ENCODE data around the gene ZBTB24. TPM values are rescaled to one million over a fixed set of nuclear protein-coding genes. Genes with fewer than 3 reads are reported as not detected.

Gene ZBTB24
- total and polyA plus RNA-seq, 2 of the 13 experiments (the other 11 are each of a cell fraction or from before 2014, with no cell fraction given), result 1.5 to 6.2 TPM

DNA sequence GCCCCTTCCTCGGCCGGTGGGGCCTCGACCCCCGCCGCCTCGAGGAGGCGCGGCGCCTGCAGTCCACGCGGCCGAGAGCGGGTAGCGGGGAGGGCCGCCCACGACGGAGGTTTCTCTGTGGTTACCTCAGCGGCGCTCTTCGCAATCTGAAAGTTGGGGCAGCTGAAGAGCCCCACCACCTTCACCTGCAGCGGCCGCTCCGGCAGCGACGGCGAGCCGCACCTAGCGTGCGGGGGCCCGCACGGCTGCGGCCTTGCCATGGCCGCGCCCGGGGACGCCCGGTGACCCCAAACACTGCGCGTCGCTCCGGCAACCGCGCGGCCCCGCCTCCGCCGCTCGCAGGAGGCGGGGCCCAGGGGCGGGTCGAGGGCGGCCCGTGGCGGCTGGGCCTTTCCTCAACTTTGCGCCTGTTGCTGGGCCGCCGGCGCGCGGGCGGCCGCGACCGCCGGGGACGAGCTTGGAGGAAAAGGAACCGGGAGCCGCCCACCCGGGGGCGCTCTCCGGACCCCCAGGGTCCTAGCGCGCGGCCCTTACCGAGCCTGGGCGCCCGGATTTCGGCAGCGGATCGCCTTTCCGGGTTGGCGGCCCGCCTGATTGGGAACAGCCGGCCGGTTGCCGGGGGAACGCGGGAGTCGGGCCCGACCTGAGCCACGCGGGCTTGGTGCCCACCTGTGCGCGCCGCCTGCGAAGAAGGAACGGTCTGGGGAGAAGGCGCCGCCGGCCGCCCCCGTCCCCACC, 42.5 kb downstream of the ZBTB24 start, which contains the start of the genes PPIL6 and SMPD2 (continued):
- TF ChIP-seq USF2 (IDR thresholded peaks at IDR 0.05; ENCODE audit: low read depth, low read length) (no peak), USF2 (CRISPR knock-in tag; IDR thresholded peaks at IDR 0.05; ENCODE audit: borderline replicate concordance) (no peak), ZNF792 (CRISPR knock-in tag; IDR thresholded peaks at IDR 0.05) (peak; percentile 36; the same call in 1 of the 2 replicates), HNRNPK (IDR thresholded peaks at IDR 0.05; ENCODE audit: low read depth, low read length, poor library complexity, severe bottlenecking) (peak; percentile 75), MYC (CRISPR knock-in tag; IDR thresholded peaks at IDR 0.05; ENCODE audit: borderline replicate concordance) (peak; percentile 42; the same call in 1 of the 2 replicates), FOXO1 (CRISPR knock-in tag; IDR thresholded peaks at IDR 0.05) (peak; percentile 8; the same call in 1 of the 2 replicates), ZBTB46 (CRISPR knock-in tag; IDR thresholded peaks at IDR 0.05; ENCODE audit: borderline replicate concordance) (no peak), E2F5 (CRISPR knock-in tag; conservative IDR thresholded peaks at IDR 0.05) (no peak; the same call in 1 of the 2 replicates), ONECUT2 (CRISPR knock-in tag; IDR thresholded peaks at IDR 0.05) (no peak), SP5 (CRISPR knock-in tag; IDR thresholded peaks at IDR 0.05; ENCODE audit: borderline replicate concordance, low read depth) (peak; percentile 39; the same call in 1 of the 2 replicates), ZC3H13 (CRISPR knock-in tag; IDR thresholded peaks at IDR 0.05) (peak; percentile 33; the same call in 1 of the 2 replicates), PAWR (CRISPR knock-in tag; IDR thresholded peaks at IDR 0.05; ENCODE audit: borderline replicate concordance) (no peak), FIP1L1 (IDR thresholded peaks at IDR 0.05; ENCODE audit: borderline replicate concordance, insufficient read depth, low read depth, low read length) (no peak), ZNF232 (CRISPR knock-in tag; IDR thresholded peaks at IDR 0.05; ENCODE audit: borderline replicate concordance) (peak; percentile 64; the same call in 1 of the 2 replicates)
- TF ChIP-seq, protein P1, sequence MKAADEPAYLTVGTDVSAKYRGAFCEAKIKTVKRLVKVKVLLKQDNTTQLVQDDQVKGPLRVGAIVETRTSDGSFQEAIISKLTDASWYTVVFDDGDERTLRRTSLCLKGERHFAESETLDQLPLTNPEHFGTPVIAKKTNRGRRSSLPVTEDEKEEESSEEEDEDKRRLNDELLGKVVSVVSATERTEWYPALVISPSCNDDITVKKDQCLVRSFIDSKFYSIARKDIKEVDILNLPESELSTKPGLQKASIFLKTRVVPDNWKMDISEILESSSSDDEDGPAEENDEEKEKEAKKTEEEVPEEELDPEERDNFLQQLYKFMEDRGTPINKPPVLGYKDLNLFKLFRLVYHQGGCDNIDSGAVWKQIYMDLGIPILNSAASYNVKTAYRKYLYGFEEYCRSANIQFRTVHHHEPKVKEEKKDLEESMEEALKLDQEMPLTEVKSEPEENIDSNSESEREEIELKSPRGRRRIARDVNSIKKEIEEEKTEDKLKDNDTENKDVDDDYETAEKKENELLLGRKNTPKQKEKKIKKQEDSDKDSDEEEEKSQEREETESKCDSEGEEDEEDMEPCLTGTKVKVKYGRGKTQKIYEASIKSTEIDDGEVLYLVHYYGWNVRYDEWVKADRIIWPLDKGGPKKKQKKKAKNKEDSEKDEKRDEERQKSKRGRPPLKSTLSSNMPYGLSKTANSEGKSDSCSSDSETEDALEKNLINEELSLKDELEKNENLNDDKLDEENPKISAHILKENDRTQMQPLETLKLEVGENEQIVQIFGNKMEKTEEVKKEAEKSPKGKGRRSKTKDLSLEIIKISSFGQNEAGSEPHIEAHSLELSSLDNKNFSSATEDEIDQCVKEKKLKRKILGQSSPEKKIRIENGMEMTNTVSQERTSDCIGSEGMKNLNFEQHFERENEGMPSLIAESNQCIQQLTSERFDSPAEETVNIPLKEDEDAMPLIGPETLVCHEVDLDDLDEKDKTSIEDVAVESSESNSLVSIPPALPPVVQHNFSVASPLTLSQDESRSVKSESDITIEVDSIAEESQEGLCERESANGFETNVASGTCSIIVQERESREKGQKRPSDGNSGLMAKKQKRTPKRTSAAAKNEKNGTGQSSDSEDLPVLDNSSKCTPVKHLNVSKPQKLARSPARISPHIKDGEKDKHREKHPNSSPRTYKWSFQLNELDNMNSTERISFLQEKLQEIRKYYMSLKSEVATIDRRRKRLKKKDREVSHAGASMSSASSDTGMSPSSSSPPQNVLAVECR (CRISPR knock-in tag; IDR thresholded peaks at IDR 0.05; ENCODE audit: borderline replicate concordance), result peak; percentile 80
- TF ChIP-seq, protein P2, sequence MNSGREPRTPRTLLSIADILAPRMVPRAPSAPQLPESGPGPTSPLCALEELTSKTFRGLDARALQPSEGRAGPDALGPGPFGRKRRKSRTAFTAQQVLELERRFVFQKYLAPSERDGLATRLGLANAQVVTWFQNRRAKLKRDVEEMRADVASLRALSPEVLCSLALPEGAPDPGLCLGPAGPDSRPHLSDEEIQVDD (CRISPR knock-in tag; IDR thresholded peaks at IDR 0.05; ENCODE audit: borderline replicate concordance), result peak; percentile 84; the same call in 1 of the 2 replicates
- TF ChIP-seq, protein P3, sequence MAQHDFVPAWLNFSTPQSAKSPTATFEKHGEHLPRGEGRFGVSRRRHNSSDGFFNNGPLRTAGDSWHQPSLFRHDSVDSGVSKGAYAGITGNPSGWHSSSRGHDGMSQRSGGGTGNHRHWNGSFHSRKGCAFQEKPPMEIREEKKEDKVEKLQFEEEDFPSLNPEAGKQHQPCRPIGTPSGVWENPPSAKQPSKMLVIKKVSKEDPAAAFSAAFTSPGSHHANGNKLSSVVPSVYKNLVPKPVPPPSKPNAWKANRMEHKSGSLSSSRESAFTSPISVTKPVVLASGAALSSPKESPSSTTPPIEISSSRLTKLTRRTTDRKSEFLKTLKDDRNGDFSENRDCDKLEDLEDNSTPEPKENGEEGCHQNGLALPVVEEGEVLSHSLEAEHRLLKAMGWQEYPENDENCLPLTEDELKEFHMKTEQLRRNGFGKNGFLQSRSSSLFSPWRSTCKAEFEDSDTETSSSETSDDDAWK (CRISPR knock-in tag; IDR thresholded peaks at IDR 0.05), result no peak
